ENCODE results near the gene THADA. TPM values are rescaled to one million over a fixed set of nuclear protein-coding genes. Genes with fewer than 3 reads are reported as not detected.

Gene THADA
- total RNA-seq, 1 donor from 2014 or later: 29.3 TPM

GRCh38 chr2:43317680-43318079 lies 278.2 kb downstream of the THADA start:
- Mint-ChIP-seq H3K4me1 (peaks cover 4% of the 10 kb centered on the region), H3K9me3 (no peaks in the 10 kb centered on the region)
- TF ChIP-seq EZH2 (IDR thresholded peaks at IDR 0.05) (no peak), CTCF (IDR thresholded peaks at IDR 0.05) (no peak), EZH2phosphoT487 (IDR thresholded peaks at IDR 0.05) (no peak)

GRCh38 chr2:43317194-43317593 lies 278.6 kb downstream of the THADA start:
- DNase-seq (ENCODE audit: low spot score): no peak
- no peak overlapping the region for H2AFZ ChIP-seq (replicated peaks)
- H3K4me2 ChIP-seq: no peak overlapping the region
- H3K36me3 ChIP-seq: no peaks in the 10 kb centered on the region
- no peak overlapping the region for H3K27ac Mint-ChIP-seq
- H3F3A ChIP-seq (ENCODE audit: low read depth): no peaks in the 10 kb centered on the region
- H3K4me1 Mint-ChIP-seq: peaks cover 4% of the 10 kb centered on the region
- TF ChIP-seq EZH2phosphoT487 (IDR thresholded peaks at IDR 0.05): no peak
- no peak for TF ChIP-seq CTCF (IDR thresholded peaks at IDR 0.05)
- TF ChIP-seq EZH2 (IDR thresholded peaks at IDR 0.05): no peak
- H3K4me3 ChIP-seq: no peak overlapping the region
- H3K27ac ChIP-seq: no peak overlapping the region
- H3K9me3 Mint-ChIP-seq: no peaks in the 10 kb centered on the region
- no peaks in the 10 kb centered on the region for H3K4me1 ChIP-seq
- H3K79me2 ChIP-seq (ENCODE audit: low read depth): no peaks in the 10 kb centered on the region
- no peak overlapping the region for H3K4me3 Mint-ChIP-seq
- no peaks in the 10 kb centered on the region for H3K27me3 ChIP-seq
- H3K27me3 Mint-ChIP-seq (ENCODE audit: insufficient read depth, low read depth): no peaks in the 10 kb centered on the region
- H4K20me1 ChIP-seq (ENCODE audit: low read depth): no peaks in the 10 kb centered on the region
- H3K36me3 Mint-ChIP-seq: no peaks in the 10 kb centered on the region
- no peaks in the 10 kb centered on the region for H3K9me3 ChIP-seq (ENCODE audit: low read depth)
- no peak overlapping the region for H3K9ac ChIP-seq

More at GRCh38 chr2:43317680-43318079, 278.2 kb downstream of the THADA start:
- H3K36me3 Mint-ChIP-seq: no peaks in the 10 kb centered on the region
- no peak for DNase-seq (ENCODE audit: low spot score)
- no peaks in the 10 kb centered on the region for H3K79me2 ChIP-seq (ENCODE audit: low read depth)
- no peaks in the 10 kb centered on the region for H4K20me1 ChIP-seq (ENCODE audit: low read depth)
- no peak overlapping the region for H3K4me3 ChIP-seq
- H3K4me2 ChIP-seq: no peak overlapping the region
- H2AFZ ChIP-seq (replicated peaks): no peak overlapping the region
- H3K27me3 Mint-ChIP-seq (ENCODE audit: insufficient read depth, low read depth): no peaks in the 10 kb centered on the region
- H3K27me3 ChIP-seq: no peaks in the 10 kb centered on the region
- no peaks in the 10 kb centered on the region for H3K4me1 ChIP-seq
- no peak overlapping the region for H3K27ac Mint-ChIP-seq
- H3K9ac ChIP-seq: no peak overlapping the region
- no peaks in the 10 kb centered on the region for H3F3A ChIP-seq (ENCODE audit: low read depth)
- H3K27ac ChIP-seq: no peak overlapping the region
- H3K4me3 Mint-ChIP-seq: no peak overlapping the region
- no peaks in the 10 kb centered on the region for H3K9me3 ChIP-seq (ENCODE audit: low read depth)
- no peaks in the 10 kb centered on the region for H3K36me3 ChIP-seq

- no peaks in the 10 kb centered on the region for H3K27me3 Mint-ChIP-seq (ENCODE audit: insufficient read depth, low read depth)
- no peaks in the 10 kb centered on the region for H3K9me3 ChIP-seq (ENCODE audit: low read depth)
- H3K79me2 ChIP-seq (ENCODE audit: low read depth): no peaks in the 10 kb centered on the region
- H3K4me1 ChIP-seq: no peaks in the 10 kb centered on the region
- H3K4me1 Mint-ChIP-seq: peaks cover 4% of the 10 kb centered on the region
- H3K27me3 ChIP-seq: no peaks in the 10 kb centered on the region
- no peak overlapping the region for H2AFZ ChIP-seq (replicated peaks)
- H3K9ac ChIP-seq: no peak overlapping the region
- TF ChIP-seq CTCF (IDR thresholded peaks at IDR 0.05): no peak
- H3K4me3 Mint-ChIP-seq: no peak overlapping the region
- H3K27ac ChIP-seq: no peak overlapping the region
- no peak for DNase-seq (ENCODE audit: low spot score)
- H3F3A ChIP-seq (ENCODE audit: low read depth): no peaks in the 10 kb centered on the region
- no peak overlapping the region for H3K4me2 ChIP-seq
- H3K36me3 ChIP-seq: no peaks in the 10 kb centered on the region
- H3K36me3 Mint-ChIP-seq: no peaks in the 10 kb centered on the region
- H3K9me3 Mint-ChIP-seq: no peaks in the 10 kb centered on the region
- no peak overlapping the region for H3K4me3 ChIP-seq
- H4K20me1 ChIP-seq (ENCODE audit: low read depth): no peaks in the 10 kb centered on the region
- no peak overlapping the region for H3K27ac Mint-ChIP-seq
These were observed 280.4 kb downstream of the THADA start for GRCh38 chr2:43315482-43315881.

All from neural progenitor cell (in vitro differentiated cells).